Stimulated activated naive B cell treated with anti-CD40 and anti-IgM and Interleukin-4, amounts not matched to agents 10 μg/mL and 1 μg/mL and 100 μg/mL, for 72 hours (primary cell): ENCODE measurements around the gene SKIC2.

Source experiments
- ATAC-seq, 2 donors: fragments of 150-1000 bp; cut with Tn5 transposase; replicated peaks; 2 replicates each; pipeline ENCODE4 v1.10.0; 2021; ENCODE audit warnings: moderate library complexity in 1 of 2
- DNase-seq: peaks from one replicate; pipeline ENCODE4 v3.0.0; 2021
- H3K27ac Mint-ChIP-seq: one replicate; pipeline ENCODE4 v1.8.0; 2022; ENCODE audit warnings: mild to moderate bottlenecking, mixed read lengths
- H3K27me3 Mint-ChIP-seq, 2 donors: one replicate each; pipeline ENCODE4 v1.8.0; 2022; ENCODE audit warnings: mixed read lengths in 2 of 2
- H3K36me3 Mint-ChIP-seq, 2 donors: one replicate each; pipeline ENCODE4 v1.8.0; 2022; ENCODE audit warnings: mixed read lengths in 2 of 2, mild to moderate bottlenecking in 1 of 2
- H3K4me1 Mint-ChIP-seq, 2 donors: one replicate each; pipeline ENCODE4 v1.8.0; 2022; ENCODE audit warnings: mixed read lengths in 2 of 2, mild to moderate bottlenecking in 1 of 2
- H3K4me3 Mint-ChIP-seq, 2 donors: one replicate each; pipeline ENCODE4 v1.8.0; 2022; ENCODE audit warnings: mild to moderate bottlenecking in 2 of 2, mixed read lengths in 2 of 2, moderate library complexity in 1 of 2
- H3K9me3 Mint-ChIP-seq, 2 donors: one replicate each; pipeline ENCODE4 v1.8.0; 2022; ENCODE audit warnings: mixed read lengths in 2 of 2, mild to moderate bottlenecking in 1 of 2

The SKIC2 gene

GRCh38 chr6:31952140-31952805 is 6.7 kb upstream of the SKIC2 start:
- Mint-ChIP-seq H3K4me3 (no peak overlapping the region), H3K27me3 (no peaks in the 10 kb centered on the region), H3K9me3 (no peaks in the 10 kb centered on the region), H3K4me1 (peaks cover 8 to 14% of the 10 kb centered on the region in 2 donors), H3K36me3 (peaks cover 23 to 40% of the 10 kb centered on the region in 2 donors), H3K27ac (no peak overlapping the region)
- ATAC-seq: peak; percentile 67 to 74
- DNase-seq: no peak

DNA sequence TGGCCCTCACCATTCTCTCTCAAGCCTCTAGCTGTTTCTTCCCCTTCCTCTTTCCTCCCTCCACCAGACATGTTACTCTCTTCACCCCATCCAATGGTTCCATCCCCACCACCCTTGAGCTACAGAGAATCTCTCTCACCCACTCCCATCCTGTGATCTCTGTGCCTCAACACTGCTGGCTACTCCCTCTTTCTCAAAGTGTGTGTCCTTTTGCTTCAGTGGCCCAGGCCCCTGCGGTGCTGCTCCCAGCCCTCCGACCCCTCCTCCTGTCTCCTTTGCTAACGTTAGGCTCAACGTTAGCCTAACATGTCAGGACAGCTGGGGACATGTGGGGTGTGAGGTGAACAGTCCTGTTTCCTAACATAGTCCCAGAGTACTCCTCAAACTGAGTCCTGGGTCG is 6.1 kb upstream of the SKIC2 start:
- no peaks in the 10 kb centered on the region for H3K9me3 Mint-ChIP-seq
- no peak overlapping the region for H3K27ac Mint-ChIP-seq
- peaks cover 11 to 20% of the 10 kb centered on the region in 2 donors for H3K4me1 Mint-ChIP-seq
- ATAC-seq (no peak), DNase-seq (no peak)
- H3K27me3 Mint-ChIP-seq: no peaks in the 10 kb centered on the region
- peaks cover 23 to 40% of the 10 kb centered on the region in 2 donors for H3K36me3 Mint-ChIP-seq
- no peak overlapping the region for H3K4me3 Mint-ChIP-seq

GRCh38 chr6:31954511-31954910 is 4.5 kb upstream of the SKIC2 start:
- no peak overlapping the region for H3K4me3 Mint-ChIP-seq
- H3K36me3 Mint-ChIP-seq: peaks cover 23 to 48% of the 10 kb centered on the region in 2 donors
- DNase-seq: no peak
- H3K27me3 Mint-ChIP-seq: no peaks in the 10 kb centered on the region
- H3K27ac Mint-ChIP-seq: peak overlapping the region; percentile 71
- no peak for ATAC-seq
- peaks cover 15 to 33% of the 10 kb centered on the region in 2 donors for H3K4me1 Mint-ChIP-seq
- H3K9me3 Mint-ChIP-seq: no peaks in the 10 kb centered on the region

GRCh38 chr6:31956796-31957195 is 2.2 kb upstream of the SKIC2 start:
- Mint-ChIP-seq H3K27ac (no peak overlapping the region), H3K27me3 (no peaks in the 10 kb centered on the region), H3K36me3 (peaks cover 40 to 58% of the 10 kb centered on the region in 2 donors), H3K9me3 (no peaks in the 10 kb centered on the region), H3K4me3 (peak overlapping the region in 1 of 2 donors; percentile 30), H3K4me1 (peaks cover 29 to 55% of the 10 kb centered on the region in 2 donors)
- ATAC-seq: no peak
- no peak for DNase-seq

GRCh38 chr6:31958412-31958740 is 599 bp upstream of the SKIC2 start:
- no peak for DNase-seq
- Mint-ChIP-seq H3K4me3 (peak overlapping the region; percentile 91 to 99), H3K9me3 (no peaks in the 10 kb centered on the region), H3K36me3 (peaks cover 45 to 65% of the 10 kb centered on the region in 2 donors), H3K27ac (peak overlapping the region; percentile 98), H3K27me3 (no peaks in the 10 kb centered on the region), H3K4me1 (peaks cover 28 to 51% of the 10 kb centered on the region in 2 donors)
- ATAC-seq: peak in 1 of 2 donors; percentile 3

- peak overlapping the region; percentile 81 for H3K27ac Mint-ChIP-seq
- no peaks in the 10 kb centered on the region for H3K9me3 Mint-ChIP-seq
- H3K4me1 Mint-ChIP-seq: peaks cover 27 to 48% of the 10 kb centered on the region in 2 donors
- no peaks in the 10 kb centered on the region for H3K27me3 Mint-ChIP-seq
- ATAC-seq (no peak), DNase-seq (no peak)
- H3K36me3 Mint-ChIP-seq: peaks cover 46 to 65% of the 10 kb centered on the region in 2 donors
- peak overlapping the region in 1 of 2 donors; percentile 10 for H3K4me3 Mint-ChIP-seq
Measured at GRCh38 chr6:31961616-31962015, 2.6 kb downstream of the SKIC2 start.

GRCh38 chr6:31963921-31964320 is 4.9 kb downstream of the SKIC2 start:
- peaks cover 25 to 42% of the 10 kb centered on the region in 2 donors for H3K4me1 Mint-ChIP-seq
- peaks cover 62 to 75% of the 10 kb centered on the region in 2 donors for H3K36me3 Mint-ChIP-seq
- no peak overlapping the region for H3K4me3 Mint-ChIP-seq
- ATAC-seq: no peak
- H3K27me3 Mint-ChIP-seq: no peaks in the 10 kb centered on the region
- no peak for DNase-seq
- H3K9me3 Mint-ChIP-seq: no peaks in the 10 kb centered on the region
- H3K27ac Mint-ChIP-seq: peak overlapping the region; percentile 73

- Mint-ChIP-seq H3K9me3 (no peaks in the 10 kb centered on the region), H3K4me1 (peaks cover 32 to 43% of the 10 kb centered on the region in 2 donors), H3K36me3 (peaks cover 68 to 74% of the 10 kb centered on the region in 2 donors), H3K27me3 (no peaks in the 10 kb centered on the region), H3K4me3 (no peak overlapping the region), H3K27ac (no peak overlapping the region)
- no peak for ATAC-seq
- DNase-seq: no peak
Measured at GRCh38 chr6:31965700-31966099, 6.7 kb downstream of the SKIC2 start.

GRCh38 chr6:31966506-31966905 is 7.5 kb downstream of the SKIC2 start:
- Mint-ChIP-seq H3K4me1 (peaks cover 28 to 41% of the 10 kb centered on the region in 2 donors), H3K4me3 (no peak overlapping the region), H3K9me3 (no peaks in the 10 kb centered on the region), H3K27me3 (no peaks in the 10 kb centered on the region), H3K36me3 (peaks cover 61 to 66% of the 10 kb centered on the region in 2 donors), H3K27ac (no peak overlapping the region)
- DNase-seq (no peak), ATAC-seq (no peak)

- Mint-ChIP-seq H3K4me3 (no peak overlapping the region), H3K36me3 (peaks cover 55 to 58% of the 10 kb centered on the region in 2 donors), H3K9me3 (no peaks in the 10 kb centered on the region), H3K4me1 (peaks cover 23 to 45% of the 10 kb centered on the region in 2 donors), H3K27ac (peak overlapping the region; percentile 84), H3K27me3 (no peaks in the 10 kb centered on the region)
- no peak for DNase-seq
- no peak for ATAC-seq
Measured at GRCh38 chr6:31966997-31967925, 8.3 kb downstream of the SKIC2 start.

DNA sequence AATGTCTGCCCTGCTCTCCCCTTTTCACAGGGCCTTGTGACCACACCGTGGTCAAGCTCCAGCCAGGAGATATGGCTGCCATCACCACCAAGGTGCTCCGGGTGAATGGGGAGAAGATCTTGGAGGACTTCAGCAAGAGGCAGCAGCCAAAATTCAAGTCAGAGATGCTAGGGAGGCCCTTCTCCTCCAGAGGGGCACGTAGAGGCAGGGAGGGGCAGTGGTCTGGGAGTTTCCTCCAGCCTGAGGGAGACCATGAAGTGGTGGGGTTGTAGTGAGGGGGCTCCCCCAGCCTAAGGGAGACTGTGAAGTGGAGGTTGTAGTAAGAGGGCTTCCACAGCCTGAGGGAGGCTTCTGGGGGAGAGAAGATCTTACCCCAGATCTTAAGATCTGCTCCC is 8.9 kb downstream of the SKIC2 start:
- Mint-ChIP-seq H3K9me3 (no peaks in the 10 kb centered on the region), H3K36me3 (peaks cover 49 to 51% of the 10 kb centered on the region in 2 donors), H3K27me3 (no peaks in the 10 kb centered on the region), H3K4me3 (no peak overlapping the region), H3K27ac (peak overlapping the region; percentile 84), H3K4me1 (peaks cover 26 to 52% of the 10 kb centered on the region in 2 donors)
- DNase-seq (no peak), ATAC-seq (no peak)

GRCh38 chr6:31968326-31968725 is 9.4 kb downstream of the SKIC2 start:
- ATAC-seq: no peak
- H3K27ac Mint-ChIP-seq: no peak overlapping the region

DNA sequence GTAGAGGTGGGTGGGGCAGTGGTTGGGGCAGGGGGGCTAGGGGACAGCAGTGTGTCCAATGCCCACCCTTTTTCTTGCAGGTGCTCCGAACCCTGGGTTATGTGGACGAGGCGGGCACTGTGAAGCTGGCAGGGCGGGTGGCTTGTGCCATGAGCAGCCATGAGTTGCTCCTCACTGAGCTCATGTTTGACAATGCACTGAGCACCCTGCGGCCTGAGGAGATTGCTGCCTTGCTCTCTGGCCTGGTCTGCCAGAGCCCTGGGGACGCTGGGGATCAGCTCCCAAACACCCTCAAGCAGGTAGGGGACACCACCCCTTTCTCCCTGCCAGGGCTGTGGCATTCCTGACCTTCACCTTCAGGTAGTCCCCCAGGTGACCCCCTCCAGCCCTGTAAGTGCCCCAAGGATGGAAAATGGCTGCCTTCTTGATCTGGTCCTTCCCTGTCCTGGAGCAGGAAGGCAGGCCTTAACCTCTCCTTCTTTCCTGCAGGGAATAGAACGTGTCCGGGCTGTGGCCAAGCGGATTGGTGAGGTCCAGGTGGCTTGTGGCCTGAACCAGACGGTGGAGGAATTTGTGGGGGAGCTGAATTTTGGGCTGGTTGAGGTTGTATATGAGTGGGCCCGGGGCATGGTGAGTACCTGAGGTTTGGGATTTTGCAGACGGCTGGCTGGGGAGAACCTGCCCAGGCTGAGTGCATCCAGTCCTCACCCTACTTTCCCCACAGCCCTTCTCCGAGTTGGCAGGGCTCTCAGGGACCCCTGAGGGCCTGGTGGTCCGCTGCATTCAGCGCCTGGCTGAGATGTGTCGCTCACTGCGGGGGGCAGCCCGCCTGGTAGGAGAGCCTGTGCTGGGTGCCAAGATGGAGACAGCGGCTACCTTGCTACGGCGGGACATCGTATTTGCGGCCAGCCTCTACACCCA is 10.1 kb downstream of the SKIC2 start:
- Mint-ChIP-seq H3K9me3 (no peaks in the 10 kb centered on the region), H3K4me1 (peaks cover 31 to 63% of the 10 kb centered on the region in 2 donors), H3K27me3 (no peaks in the 10 kb centered on the region), H3K4me3 (peak overlapping the region in 1 of 2 donors; percentile 98), H3K36me3 (peaks cover 43 to 51% of the 10 kb centered on the region in 2 donors), H3K27ac (peak overlapping the region; percentile 99)
- ATAC-seq: no peak
- DNase-seq: no peak

More at GRCh38 chr6:31968326-31968725, 9.4 kb downstream of the SKIC2 start:
- DNase-seq: no peak
- Mint-ChIP-seq H3K9me3 (no peaks in the 10 kb centered on the region), H3K4me1 (peaks cover 30 to 56% of the 10 kb centered on the region in 2 donors), H3K36me3 (peaks cover 47 to 51% of the 10 kb centered on the region in 2 donors), H3K27me3 (no peaks in the 10 kb centered on the region), H3K4me3 (no peak overlapping the region)
